Upper lobe of left lung (tissue), 4 donors: ENCODE measurements around the gene COA3.

Experiments
- CTCF ChIP-seq, 6 experiments: fragments of 450-650 bp in 4 of 6; fragments of 200-600 bp in 2 of 6; sonication (generic) in 2 of 6; IDR thresholded peaks; one replicate each; pipeline ENCODE4 v1.5.1; 2016 to 2019; ENCODE audit warnings: antibody characterized with exemption in 6 of 6
- POLR2A ChIP-seq, 4 donors: fragments of 450-650 bp; IDR thresholded peaks; one replicate each; pipeline ENCODE4 v1.5.1; 2016 to 2017; ENCODE audit warnings: antibody characterized with exemption in 4 of 4, mild to moderate bottlenecking in 2 of 4
- POLR2AphosphoS5 ChIP-seq, 2 donors: sonication (generic); formaldehyde crosslinking; IDR thresholded peaks; one replicate each; pipeline ENCODE4 v1.5.1; 2017; ENCODE audit warnings: antibody characterized with exemption in 2 of 2

DNA sequence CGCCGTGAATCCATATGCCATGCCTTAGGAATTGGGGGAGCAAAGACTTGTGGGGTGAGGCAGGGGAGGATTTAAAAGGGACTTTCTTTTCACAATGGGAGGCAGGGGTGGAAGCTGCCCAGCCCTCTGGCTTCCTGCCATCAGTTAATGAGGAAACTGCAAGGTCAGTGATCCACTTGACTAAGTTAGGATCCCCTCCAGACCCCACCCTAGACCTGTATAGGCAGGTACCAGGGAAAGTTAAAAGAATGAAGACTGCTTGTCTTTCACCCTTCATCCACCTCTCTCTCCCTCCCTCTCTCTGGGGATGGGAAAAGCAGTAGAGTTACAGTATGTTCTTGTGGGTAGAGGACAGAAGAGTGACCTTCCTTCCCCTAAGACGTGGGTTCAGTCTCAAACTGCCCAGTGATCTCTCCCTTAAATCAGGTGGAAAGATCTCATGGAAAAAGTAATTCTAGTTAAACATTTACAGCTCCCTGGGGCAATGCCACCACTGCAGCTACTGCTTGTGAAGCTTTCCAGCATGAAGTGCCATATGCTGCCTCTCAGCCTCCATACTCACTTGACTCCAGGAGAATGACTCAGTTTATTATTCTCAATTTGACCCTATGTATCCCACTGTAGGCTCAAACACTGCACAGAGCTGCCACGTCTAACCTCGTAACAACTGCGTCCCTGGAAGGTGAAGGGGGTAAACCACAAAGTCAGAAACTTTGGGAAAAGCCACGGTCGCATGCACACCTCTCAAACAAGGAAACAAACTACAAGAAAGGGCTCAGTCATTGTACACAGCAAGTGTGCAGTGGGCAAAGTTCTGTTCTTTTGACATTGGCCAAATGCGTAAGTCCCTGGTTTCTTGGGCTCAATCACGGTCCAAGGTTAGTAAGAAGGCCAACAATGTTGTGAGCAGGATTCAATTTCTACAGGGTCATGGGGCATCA, 1.2 kb downstream of the COA3 start:
- TF ChIP-seq POLR2A (IDR thresholded peaks at IDR 0.05) (no peak), CTCF (IDR thresholded peaks at IDR 0.05) (no peak), POLR2AphosphoS5 (IDR thresholded peaks at IDR 0.05) (no peak)
